ENCODE measurements around the gene TUBB2B.

DNA sequence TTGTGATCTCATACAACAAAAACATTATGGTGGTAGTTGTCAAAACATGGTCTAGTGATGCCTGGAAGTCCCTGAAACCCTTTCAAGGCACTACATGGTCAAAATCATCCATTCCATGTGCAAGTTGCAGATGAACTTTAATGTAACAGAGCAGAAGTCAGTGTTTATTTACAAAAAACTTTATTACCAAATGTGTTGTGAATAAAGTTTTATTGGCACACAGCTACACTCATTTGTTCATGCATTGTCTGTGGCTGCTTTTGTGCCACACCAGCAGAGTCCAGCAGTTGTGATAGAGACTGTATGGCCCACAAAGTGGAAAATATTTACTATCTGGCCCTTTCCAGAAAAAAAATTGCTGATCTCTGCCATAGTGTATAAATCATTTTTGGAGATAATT is 26.8 kb downstream of the TUBB2B start:
- TF ChIP-seq, protein P1, sequence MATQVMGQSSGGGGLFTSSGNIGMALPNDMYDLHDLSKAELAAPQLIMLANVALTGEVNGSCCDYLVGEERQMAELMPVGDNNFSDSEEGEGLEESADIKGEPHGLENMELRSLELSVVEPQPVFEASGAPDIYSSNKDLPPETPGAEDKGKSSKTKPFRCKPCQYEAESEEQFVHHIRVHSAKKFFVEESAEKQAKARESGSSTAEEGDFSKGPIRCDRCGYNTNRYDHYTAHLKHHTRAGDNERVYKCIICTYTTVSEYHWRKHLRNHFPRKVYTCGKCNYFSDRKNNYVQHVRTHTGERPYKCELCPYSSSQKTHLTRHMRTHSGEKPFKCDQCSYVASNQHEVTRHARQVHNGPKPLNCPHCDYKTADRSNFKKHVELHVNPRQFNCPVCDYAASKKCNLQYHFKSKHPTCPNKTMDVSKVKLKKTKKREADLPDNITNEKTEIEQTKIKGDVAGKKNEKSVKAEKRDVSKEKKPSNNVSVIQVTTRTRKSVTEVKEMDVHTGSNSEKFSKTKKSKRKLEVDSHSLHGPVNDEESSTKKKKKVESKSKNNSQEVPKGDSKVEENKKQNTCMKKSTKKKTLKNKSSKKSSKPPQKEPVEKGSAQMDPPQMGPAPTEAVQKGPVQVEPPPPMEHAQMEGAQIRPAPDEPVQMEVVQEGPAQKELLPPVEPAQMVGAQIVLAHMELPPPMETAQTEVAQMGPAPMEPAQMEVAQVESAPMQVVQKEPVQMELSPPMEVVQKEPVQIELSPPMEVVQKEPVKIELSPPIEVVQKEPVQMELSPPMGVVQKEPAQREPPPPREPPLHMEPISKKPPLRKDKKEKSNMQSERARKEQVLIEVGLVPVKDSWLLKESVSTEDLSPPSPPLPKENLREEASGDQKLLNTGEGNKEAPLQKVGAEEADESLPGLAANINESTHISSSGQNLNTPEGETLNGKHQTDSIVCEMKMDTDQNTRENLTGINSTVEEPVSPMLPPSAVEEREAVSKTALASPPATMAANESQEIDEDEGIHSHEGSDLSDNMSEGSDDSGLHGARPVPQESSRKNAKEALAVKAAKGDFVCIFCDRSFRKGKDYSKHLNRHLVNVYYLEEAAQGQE (IDR thresholded peaks at IDR 0.05; ENCODE audit: low read depth) = no peak
- no peak for TF ChIP-seq RAD21 (IDR thresholded peaks at IDR 0.05; ENCODE audit: low read depth)
- TF ChIP-seq EP300 (IDR thresholded peaks at IDR 0.05; ENCODE audit: borderline replicate concordance) = no peak
- TF ChIP-seq, protein P2, sequence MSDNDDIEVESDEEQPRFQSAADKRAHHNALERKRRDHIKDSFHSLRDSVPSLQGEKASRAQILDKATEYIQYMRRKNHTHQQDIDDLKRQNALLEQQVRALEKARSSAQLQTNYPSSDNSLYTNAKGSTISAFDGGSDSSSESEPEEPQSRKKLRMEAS (IDR thresholded peaks at IDR 0.05) = no peak
- no peak for TF ChIP-seq CREB1 (IDR thresholded peaks at IDR 0.05; ENCODE audit: low read depth)
- TF ChIP-seq FOXM1 (IDR thresholded peaks at IDR 0.05; ENCODE audit: borderline replicate concordance, low read depth) = no peak
- no peak for TF ChIP-seq EGR1 (IDR thresholded peaks at IDR 0.05)
- no peak for TF ChIP-seq YY1 (IDR thresholded peaks at IDR 0.05; ENCODE audit: low read depth)
- no peak for TF ChIP-seq TAF1 (IDR thresholded peaks at IDR 0.05; ENCODE audit: low read depth)
- no peak for TF ChIP-seq TEAD4 (IDR thresholded peaks at IDR 0.05)

Data from Ishikawa (cell line).